WERI-Rb-1 (cell line): Measurements from ENCODE around the gene ITGB7.

Source experiments
- DNase-seq: peaks from one replicate; pipeline ENCODE4 v3.0.0-alpha.2; 2020
- H3K27ac ChIP-seq: fragments of 250-450 bp; sonication (Bioruptor Pico); 2 replicates; pipeline ENCODE4 v1.5.1; 2020; ENCODE audit warnings: mild to moderate bottlenecking, moderate library complexity
- H3K27me3 ChIP-seq: fragments of 250-450 bp; sonication (Bioruptor Pico); 2 replicates; pipeline ENCODE4 v1.5.1; 2021; ENCODE audit warnings: mild to moderate bottlenecking, low read depth, moderate library complexity; ENCODE audit not compliant: insufficient read depth, severe bottlenecking
- H3K36me3 ChIP-seq: fragments of 250-450 bp; sonication (Bioruptor Pico); 2 replicates; pipeline ENCODE4 v1.5.1; 2020; ENCODE audit warnings: mild to moderate bottlenecking, moderate library complexity
- H3K4me3 ChIP-seq: 2 replicates; pipeline ENCODE4 v1.5.1; 2011; ENCODE audit warnings: low read depth, mild to moderate bottlenecking, control low read depth, low read length
- H3K9me3 ChIP-seq: fragments of 250-450 bp; sonication (Bioruptor Pico); 2 replicates; pipeline ENCODE4 v1.5.1; 2021; ENCODE audit warnings: mild to moderate bottlenecking, moderate library complexity; ENCODE audit not compliant: severe bottlenecking
- TF ChIP-seq, protein P1 (sequence below): IDR thresholded peaks from 2 replicates; pipeline ENCODE4 v1.5.1; 2011; ENCODE audit warnings: low read depth, mild to moderate bottlenecking, control low read depth, inconsistent platforms, low read length

The ITGB7 gene

DNA sequence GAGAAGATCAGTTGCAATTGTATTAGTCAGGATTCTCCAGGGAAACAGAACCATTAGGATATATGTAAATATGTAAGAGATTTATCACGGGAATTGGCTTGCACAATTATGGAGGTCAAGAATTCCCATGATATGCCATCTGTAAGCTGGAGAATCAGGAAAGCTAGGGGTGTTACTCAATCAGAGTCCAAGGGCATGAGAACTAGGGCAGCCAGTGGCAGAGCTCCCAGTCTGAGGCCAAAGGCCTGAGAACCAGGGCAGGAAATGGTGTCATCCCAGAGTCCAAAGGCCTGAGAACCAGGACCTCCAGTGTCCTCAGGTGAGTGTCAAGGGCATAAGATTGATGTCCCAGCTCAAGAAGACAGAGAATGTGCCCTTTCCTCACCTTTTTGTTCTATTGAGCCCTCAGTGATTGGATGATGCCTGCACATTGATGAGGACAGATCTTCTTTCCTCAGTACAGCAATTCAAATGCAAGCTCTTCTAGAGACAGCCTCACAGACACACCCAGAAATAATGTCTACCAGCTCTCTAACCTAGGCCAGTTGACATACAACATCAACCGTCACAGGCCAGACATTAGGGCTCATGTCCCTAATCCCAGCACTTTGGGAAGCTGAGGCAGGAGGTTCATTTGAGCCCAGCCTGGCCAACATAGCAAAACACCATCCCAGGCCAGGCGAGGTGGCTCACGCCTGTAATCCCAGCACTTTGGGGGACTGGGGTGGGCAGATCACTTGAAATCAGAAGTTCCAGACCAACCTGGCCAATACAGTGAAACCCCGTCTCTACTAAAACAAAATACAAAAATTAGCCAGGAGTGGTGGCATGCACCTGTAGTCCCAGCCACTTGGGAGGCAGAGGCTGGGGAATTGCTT lies 61.4 kb downstream of the ITGB7 start:
- no peak for DNase-seq
- no peaks in the 10 kb centered on the region for H3K36me3 ChIP-seq
- H3K27me3 ChIP-seq: no peaks in the 10 kb centered on the region
- H3K27ac ChIP-seq: no peak overlapping the region
- no peaks in the 10 kb centered on the region for H3K9me3 ChIP-seq
- TF ChIP-seq, protein P1, sequence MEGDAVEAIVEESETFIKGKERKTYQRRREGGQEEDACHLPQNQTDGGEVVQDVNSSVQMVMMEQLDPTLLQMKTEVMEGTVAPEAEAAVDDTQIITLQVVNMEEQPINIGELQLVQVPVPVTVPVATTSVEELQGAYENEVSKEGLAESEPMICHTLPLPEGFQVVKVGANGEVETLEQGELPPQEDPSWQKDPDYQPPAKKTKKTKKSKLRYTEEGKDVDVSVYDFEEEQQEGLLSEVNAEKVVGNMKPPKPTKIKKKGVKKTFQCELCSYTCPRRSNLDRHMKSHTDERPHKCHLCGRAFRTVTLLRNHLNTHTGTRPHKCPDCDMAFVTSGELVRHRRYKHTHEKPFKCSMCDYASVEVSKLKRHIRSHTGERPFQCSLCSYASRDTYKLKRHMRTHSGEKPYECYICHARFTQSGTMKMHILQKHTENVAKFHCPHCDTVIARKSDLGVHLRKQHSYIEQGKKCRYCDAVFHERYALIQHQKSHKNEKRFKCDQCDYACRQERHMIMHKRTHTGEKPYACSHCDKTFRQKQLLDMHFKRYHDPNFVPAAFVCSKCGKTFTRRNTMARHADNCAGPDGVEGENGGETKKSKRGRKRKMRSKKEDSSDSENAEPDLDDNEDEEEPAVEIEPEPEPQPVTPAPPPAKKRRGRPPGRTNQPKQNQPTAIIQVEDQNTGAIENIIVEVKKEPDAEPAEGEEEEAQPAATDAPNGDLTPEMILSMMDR: no peak
- H3K4me3 ChIP-seq: no peak overlapping the region

DNA sequence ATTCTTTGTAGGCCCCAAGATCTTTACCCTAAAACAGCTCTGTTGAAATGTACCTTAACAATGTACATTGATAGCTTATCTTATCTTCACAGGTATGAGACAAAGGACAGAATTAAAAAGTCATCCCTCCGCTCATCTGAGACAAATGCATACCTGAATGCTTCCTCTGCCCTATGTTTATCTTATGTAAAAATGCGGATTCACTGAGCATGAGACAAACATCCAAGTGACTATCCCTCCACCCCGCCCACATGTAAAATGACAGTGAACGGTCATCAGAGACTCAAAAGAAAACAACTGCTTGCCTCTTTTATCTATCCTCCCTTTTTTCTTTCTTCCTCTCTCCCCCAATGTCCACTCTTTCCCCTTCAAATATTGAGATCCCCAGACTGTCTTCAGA lies 63.7 kb downstream of the ITGB7 start:
- H3K4me3 ChIP-seq: no peak overlapping the region
- H3K36me3 ChIP-seq: no peaks in the 10 kb centered on the region
- DNase-seq: no peak
- TF ChIP-seq, protein P1: no peak
- no peak overlapping the region for H3K27ac ChIP-seq
- peaks cover 9% of the 10 kb centered on the region for H3K9me3 ChIP-seq
- H3K27me3 ChIP-seq: no peaks in the 10 kb centered on the region
